Stimulated activated CD4-positive, alpha-beta T cell treated with anti-CD3 and anti-CD28 coated beads, Interleukin-1b, Interleukin-23, amount 100 ng/mL, for 24 hours (primary cell): ENCODE data around the gene GNG2.

Experiments
- DNase-seq, 4 experiments: peaks; one replicate each; pipeline ENCODE4 v3.0.0-alpha.2; 2020; ENCODE audit warnings: low read depth in 4 of 4, low spot score in 1 of 4

Gene GNG2

DNA sequence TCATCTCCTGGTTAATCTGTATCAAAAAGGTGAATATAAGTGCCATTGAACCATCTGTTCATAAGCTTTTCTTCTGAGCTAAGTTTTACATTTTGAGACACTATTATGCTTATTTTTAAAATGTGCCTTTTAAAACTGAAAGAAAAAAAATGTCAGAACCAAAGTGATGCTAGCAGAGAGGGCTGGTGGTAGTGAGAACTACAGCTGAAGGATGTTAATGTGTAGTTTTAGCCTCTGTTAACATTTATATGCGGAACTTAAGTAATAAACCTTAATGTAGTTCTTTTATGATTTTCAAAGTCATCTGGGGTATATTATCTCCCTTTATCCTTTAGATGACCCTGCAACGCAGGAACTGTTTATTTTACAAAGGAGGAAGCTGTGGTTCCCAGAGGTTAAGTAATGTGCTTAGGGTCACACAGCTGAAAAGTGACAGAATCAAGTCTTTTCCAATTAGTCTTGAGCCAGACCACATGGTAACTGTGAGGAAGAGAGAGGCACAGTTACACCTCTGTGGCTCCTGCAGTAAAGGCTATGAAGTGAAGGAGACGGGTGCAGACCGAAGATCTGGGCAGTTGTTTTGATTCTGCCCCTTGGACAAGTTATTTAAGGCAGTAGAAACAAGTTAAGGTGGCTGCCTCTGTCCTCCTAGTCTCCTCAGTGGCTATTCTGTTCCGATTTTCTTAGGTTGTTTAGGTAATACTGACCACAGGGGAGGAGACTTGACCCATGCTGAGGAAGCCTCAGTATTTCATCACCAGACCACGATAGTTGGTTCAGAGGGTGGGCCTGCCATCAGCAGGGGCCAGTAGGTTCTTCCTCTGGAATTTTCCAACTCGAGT, 23.9 kb downstream of the GNG2 start:
- DNase-seq: no peak

DNA sequence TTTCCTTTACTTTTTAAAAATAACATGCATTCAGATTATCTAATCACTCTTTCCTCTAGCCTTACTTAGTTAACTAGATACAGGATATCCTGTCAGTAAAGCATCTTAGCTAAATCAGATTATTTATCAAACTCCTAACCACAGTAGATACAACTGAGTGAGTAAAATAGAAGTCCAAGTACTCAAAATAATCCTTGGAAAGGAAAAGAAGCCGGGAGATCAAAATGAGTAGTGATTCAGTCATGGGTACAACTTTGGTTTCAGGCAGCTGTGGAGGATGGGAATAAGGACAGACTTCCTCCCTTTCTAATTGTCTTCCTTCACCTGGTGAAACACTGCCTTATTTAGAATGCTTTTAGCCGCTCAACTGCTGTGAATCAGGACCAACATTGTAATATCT, 29.4 kb downstream of the GNG2 start:
- no peak for DNase-seq

- no peak for DNase-seq
Measured at GRCh38 chr14:51894250-51894649, 33.8 kb downstream of the GNG2 start.

- DNase-seq: no peak
Measured at GRCh38 chr14:51895375-51895774, 35.0 kb downstream of the GNG2 start.

GRCh38 chr14:51897791-51898355, 37.5 kb downstream of the GNG2 start:
- no peak for DNase-seq

- no peak for DNase-seq
Measured at GRCh38 chr14:51901475-51902024, 41.1 kb downstream of the GNG2 start.

GRCh38 chr14:51905656-51906121, 45.3 kb downstream of the GNG2 start:
- peak; percentile 7 to 43 (median 21) for DNase-seq

- no peak for DNase-seq
Measured at GRCh38 chr14:51908086-51908485, 47.7 kb downstream of the GNG2 start.

DNA sequence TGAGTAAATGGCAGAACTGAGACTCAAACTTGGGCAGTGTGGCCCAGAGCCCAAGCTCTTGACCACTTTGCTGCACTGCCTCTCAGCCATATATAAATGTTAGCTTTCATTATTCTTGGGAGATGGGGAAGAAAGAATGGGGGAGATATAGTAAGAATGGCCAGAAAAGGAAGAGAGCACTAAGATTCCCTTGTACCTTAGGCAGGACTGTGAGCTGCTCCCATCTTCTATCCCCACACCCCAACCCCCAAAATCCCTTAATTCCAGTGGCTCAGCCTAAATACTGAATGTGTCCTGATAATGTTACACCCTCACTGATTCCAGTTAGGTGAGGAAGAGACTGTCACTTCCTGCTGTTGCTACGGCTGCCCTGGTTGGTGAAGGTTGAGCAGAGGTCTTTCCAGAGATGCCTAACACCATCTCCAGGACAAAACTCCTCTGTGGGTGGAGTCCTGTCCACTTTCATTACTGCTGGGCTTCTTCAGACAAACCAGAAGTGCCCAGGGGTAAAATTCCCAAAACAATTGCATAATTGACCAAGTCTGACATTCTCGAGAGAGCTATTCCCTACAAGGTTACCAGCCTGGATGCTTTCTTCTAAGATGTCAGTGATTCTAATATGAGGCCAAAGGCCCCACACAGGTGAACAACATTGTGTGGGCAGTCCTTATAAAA, 51.8 kb downstream of the GNG2 start:
- no peak for DNase-seq

- DNase-seq: no peak
Measured at GRCh38 chr14:51914310-51914709, 53.9 kb downstream of the GNG2 start.

DNA sequence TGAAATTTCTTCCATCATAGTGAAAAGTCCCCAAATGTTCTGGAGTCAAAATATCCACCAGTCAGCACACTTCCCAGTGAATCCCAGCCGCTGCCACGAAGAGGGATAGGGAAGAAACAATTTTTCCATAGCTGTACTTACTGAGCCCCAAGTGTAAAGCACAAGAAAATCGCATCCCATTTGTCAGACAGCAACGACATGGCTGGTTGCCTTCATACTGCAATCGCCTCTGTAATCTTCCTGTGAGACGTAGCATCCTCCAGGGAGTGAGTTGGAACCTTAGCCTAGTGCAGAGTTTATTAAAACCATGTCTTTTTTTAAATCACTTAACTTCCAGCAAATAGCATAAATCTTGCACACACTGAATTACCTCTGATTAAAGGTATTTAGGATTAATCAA, 56.8 kb downstream of the GNG2 start:
- no peak for DNase-seq

GRCh38 chr14:51921026-51921425, 60.6 kb downstream of the GNG2 start:
- no peak for DNase-seq

DNA sequence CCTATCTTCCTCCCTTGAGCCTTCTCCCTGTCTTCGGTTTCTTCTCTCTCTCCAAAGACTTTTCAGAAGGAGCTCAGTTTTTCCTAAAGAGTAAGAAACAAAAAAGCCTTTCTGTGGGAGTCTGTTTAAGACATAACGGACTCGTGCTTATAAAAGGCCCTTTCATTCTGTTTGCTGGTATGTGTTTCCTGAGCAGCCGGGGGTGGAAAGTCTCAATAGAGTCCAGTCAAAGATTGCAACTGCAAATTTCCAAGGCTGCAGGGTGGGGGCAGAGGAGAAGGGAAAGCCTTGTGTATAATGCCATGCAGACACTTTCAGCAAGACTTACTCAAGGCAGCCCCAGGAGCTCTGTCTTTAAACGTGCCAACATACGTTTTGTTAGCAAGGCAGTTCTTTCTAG, 62.2 kb downstream of the GNG2 start:
- DNase-seq: no peak

DNA sequence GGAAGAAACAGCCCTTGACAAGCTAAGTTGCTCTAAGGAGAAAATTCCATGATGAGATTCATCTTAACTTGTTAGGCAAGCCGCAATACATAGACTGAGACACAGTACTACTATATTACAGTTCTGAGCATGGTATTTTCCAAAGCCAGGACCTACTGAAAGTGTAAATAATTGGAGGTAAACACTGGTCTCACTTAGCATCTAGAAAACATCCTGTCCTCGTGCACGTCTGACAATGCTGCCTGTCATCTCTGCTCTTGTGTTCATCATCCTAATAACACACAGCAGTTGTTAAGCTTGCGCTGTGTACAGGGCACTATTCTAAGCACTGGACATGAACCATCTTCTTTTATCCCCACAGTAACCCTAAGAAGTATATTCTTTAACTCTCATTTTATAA, 64.2 kb downstream of the GNG2 start:
- no peak for DNase-seq

GRCh38 chr14:51925980-51926379, 65.6 kb downstream of the GNG2 start:
- DNase-seq: no peak

GRCh38 chr14:51926449-51926848, 66.0 kb downstream of the GNG2 start:
- DNase-seq: no peak

- DNase-seq: no peak
Measured at GRCh38 chr14:51928568-51928967, 68.2 kb downstream of the GNG2 start.

DNA sequence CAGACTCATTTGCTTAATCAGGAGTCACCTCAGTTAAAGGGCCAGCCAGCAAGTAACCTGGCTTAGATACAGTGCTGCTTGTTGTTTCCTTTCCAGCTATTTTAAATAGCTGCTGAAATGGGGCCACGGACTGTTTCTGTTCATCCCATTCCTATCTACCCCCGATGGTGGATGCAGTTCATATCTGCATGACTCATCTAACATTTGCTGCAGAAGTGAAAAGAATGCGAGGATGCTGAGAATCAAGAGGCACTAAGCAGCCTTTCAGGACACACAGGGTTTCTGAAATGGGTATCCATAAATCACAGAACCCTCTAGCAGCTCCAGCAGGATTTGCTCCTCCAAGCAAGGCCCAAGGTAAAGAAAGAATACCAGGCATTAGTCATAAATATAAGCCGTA, 68.8 kb downstream of the GNG2 start:
- no peak for DNase-seq

DNA sequence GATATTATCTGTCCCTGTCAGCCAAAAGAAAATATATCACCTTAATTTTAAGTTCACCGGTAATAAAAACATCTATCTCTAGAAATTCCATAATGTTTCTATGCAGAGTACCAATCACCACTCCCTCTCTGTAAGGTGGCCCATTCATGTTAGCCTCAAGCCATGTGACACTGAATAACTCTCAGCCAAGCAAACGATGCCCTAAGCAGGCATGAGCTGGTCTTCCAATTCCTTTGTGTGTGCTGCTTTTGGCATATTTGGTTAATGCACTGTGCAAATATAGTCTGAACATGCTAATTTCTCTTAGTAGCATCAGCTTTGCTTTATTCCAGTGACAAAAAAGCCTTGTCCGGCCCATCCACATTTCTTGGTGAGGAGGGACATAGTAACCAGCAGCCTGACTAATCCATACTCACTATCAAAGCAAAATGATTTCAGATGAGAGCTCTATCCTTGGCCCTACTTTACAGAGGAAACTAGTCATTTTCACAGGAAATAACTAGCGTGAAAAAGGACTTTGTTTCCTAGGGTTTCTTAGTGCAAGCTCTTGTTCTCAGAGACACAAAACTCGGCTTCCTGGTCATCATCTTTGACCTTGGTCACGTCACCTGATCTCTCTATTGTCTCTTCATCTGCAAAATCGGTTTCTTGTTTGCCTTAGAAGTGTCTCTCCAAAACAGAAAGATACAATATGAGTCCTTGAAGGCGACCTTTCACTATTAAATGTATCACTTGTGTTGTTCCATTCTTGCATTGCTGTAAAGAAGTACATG, 69.7 kb downstream of the GNG2 start:
- no peak for DNase-seq

- DNase-seq: no peak
Measured at GRCh38 chr14:51931308-51931707, 70.9 kb downstream of the GNG2 start.

- DNase-seq: no peak
Measured at GRCh38 chr14:51933191-51933590, 72.8 kb downstream of the GNG2 start.
